Panc1 (cell line): ENCODE results near the gene TMED10. TPM values are rescaled to one million over a fixed set of nuclear protein-coding genes. Genes with fewer than 3 reads are reported as not detected.

Experiments
- ATAC-seq: fragments of 200-7000 bp; cut with Tn5 transposase; 2 replicates; pipeline ENCODE4 v1.9.1; 2020; ENCODE audit warnings: mild to moderate bottlenecking, moderate library complexity
- BruUV-seq: library from RNA; stranded (reverse); fragments of 400-500 nt; replicated peaks from 2 replicates; lab custom pipeline; 2021; lab: Mats Ljungman, UMichigan
- CTCF ChIA-PET: fragments of 300-600 bp; sonication (Branson Sonifier 250); formaldehyde crosslinking; loops from one replicate; lab custom pipeline; 2022; ENCODE audit warnings: antibody characterized with exemption; lab: Charles Lee
- POLR2A ChIA-PET: fragments of 300-600 bp; sonication (Branson Sonifier 250); formaldehyde crosslinking; loops from one replicate; lab custom pipeline; 2022; ENCODE audit warnings: antibody characterized with exemption; lab: Charles Lee
- DNase-seq: peaks from one replicate; pipeline ENCODE4 v3.0.0-alpha.2; 2010; ENCODE audit warnings: low read depth, low spot score
- H3K27ac ChIP-seq: 2 replicates; pipeline ENCODE4 v1.5.1; 2011; ENCODE audit warnings: mild to moderate bottlenecking, low read length, inconsistent platforms
- H3K27me3 ChIP-seq: fragments of 200-500 bp; sonication (Bioruptor generic); 2 replicates; pipeline ENCODE4 v1.6.0; 2014; ENCODE audit warnings: low read length, inconsistent platforms; ENCODE audit not compliant: control insufficient read depth, insufficient read depth
- H3K36me3 ChIP-seq: fragments of 200-500 bp; sonication (Bioruptor generic); 2 replicates; pipeline ENCODE4 v1.5.1; 2014; ENCODE audit warnings: inconsistent platforms, mild to moderate bottlenecking, low read length, moderate library complexity; ENCODE audit not compliant: control insufficient read depth, insufficient read depth
- H3K4me1 ChIP-seq: 2 replicates; pipeline ENCODE4 v1.5.1; 2011; ENCODE audit warnings: inconsistent platforms, mild to moderate bottlenecking, low read length, moderate library complexity; ENCODE audit not compliant: control insufficient read depth, insufficient read depth
- H3K4me3 ChIP-seq, 2 experiments: 2 replicates each; pipeline ENCODE4 v1.5.1; 2011 to 2012; ENCODE audit warnings: low read depth in 2 of 2, low read length in 2 of 2, mild to moderate bottlenecking in 2 of 2, inconsistent platforms in 1 of 2, moderate library complexity in 1 of 2
- H3K9me3 ChIP-seq: fragments of 200-500 bp; sonication (Bioruptor generic); 2 replicates; pipeline ENCODE4 v1.5.1; 2014; ENCODE audit warnings: low read depth, mild to moderate bottlenecking, inconsistent platforms, low read length, moderate library complexity; ENCODE audit not compliant: control insufficient read depth, insufficient read depth
- POLR2AphosphoS5 ChIP-seq: IDR thresholded peaks from 2 replicates; pipeline ENCODE4 v1.6.1; 2012; ENCODE audit warnings: mild to moderate bottlenecking, low read depth, low read length, moderate library complexity
- SIN3A ChIP-seq: IDR thresholded peaks from 2 replicates; pipeline ENCODE4 v1.6.1; 2012; ENCODE audit warnings: low read depth, mild to moderate bottlenecking, low read length, moderate library complexity, borderline replicate concordance; ENCODE audit not compliant: insufficient read depth
- TCF7L2 ChIP-seq: IDR thresholded peaks from 2 replicates; pipeline ENCODE4 v1.6.1; 2011; ENCODE audit warnings: mild to moderate bottlenecking, low read depth, low read length, inconsistent platforms
- in situ Hi-C: cut with HindIII; loops from 2 replicates; pipeline ENCODE4 v1.10.0; 2016; ENCODE audit warnings: low sequenced_read_pairs, low pct_unique_long_range_greater_than_20kb
- intact Hi-C: fragments of 100-400 bp; cut with micrococcal nuclease; formaldehyde crosslinking; loops from one replicate; pipeline ENCODE4 v1.10.0; 2022; ENCODE audit not compliant: unreplicated experiment
- total RNA-seq: library from RNA; stranded (reverse); gene quantifications from one replicate; pipeline ENCODE4 v1.2.1, GENCODE V29; 2021; ENCODE audit not compliant: unreplicated experiment
- TF ChIP-seq, protein P1 (sequence below): fragments of 450-650 bp; IDR thresholded peaks from 2 replicates; pipeline ENCODE4 v1.5.1; 2017; ENCODE audit warnings: mild to moderate bottlenecking
- TF ChIP-seq, protein P2 (sequence below), 2 experiments: IDR thresholded peaks; 2 replicates each; pipeline ENCODE4 v1.6.1; 2011 to 2012; ENCODE audit warnings: low read depth in 2 of 2, control low read depth in 1 of 2, low read length in 1 of 2, mild to moderate bottlenecking in 1 of 2, moderate library complexity in 1 of 2; ENCODE audit not compliant: insufficient read depth in 1 of 2

TMED10 gene
- total RNA-seq, 1 experiment from 2014 or later = 183 TPM

- Histone ChIP-seq H3K4me1 (no peaks in the 10 kb centered on the region), H3K36me3 (no peaks in the 10 kb centered on the region), H3K27ac (no peak overlapping the region), H3K27me3 (no peaks in the 10 kb centered on the region), H3K9me3 (no peaks in the 10 kb centered on the region), H3K4me3 (no peak overlapping the region)
- TF ChIP-seq TCF7L2 (no peak), POLR2AphosphoS5 (no peak), SIN3A (no peak)
- TF ChIP-seq, protein P1, sequence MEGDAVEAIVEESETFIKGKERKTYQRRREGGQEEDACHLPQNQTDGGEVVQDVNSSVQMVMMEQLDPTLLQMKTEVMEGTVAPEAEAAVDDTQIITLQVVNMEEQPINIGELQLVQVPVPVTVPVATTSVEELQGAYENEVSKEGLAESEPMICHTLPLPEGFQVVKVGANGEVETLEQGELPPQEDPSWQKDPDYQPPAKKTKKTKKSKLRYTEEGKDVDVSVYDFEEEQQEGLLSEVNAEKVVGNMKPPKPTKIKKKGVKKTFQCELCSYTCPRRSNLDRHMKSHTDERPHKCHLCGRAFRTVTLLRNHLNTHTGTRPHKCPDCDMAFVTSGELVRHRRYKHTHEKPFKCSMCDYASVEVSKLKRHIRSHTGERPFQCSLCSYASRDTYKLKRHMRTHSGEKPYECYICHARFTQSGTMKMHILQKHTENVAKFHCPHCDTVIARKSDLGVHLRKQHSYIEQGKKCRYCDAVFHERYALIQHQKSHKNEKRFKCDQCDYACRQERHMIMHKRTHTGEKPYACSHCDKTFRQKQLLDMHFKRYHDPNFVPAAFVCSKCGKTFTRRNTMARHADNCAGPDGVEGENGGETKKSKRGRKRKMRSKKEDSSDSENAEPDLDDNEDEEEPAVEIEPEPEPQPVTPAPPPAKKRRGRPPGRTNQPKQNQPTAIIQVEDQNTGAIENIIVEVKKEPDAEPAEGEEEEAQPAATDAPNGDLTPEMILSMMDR = no peak
- TF ChIP-seq, protein P2, sequence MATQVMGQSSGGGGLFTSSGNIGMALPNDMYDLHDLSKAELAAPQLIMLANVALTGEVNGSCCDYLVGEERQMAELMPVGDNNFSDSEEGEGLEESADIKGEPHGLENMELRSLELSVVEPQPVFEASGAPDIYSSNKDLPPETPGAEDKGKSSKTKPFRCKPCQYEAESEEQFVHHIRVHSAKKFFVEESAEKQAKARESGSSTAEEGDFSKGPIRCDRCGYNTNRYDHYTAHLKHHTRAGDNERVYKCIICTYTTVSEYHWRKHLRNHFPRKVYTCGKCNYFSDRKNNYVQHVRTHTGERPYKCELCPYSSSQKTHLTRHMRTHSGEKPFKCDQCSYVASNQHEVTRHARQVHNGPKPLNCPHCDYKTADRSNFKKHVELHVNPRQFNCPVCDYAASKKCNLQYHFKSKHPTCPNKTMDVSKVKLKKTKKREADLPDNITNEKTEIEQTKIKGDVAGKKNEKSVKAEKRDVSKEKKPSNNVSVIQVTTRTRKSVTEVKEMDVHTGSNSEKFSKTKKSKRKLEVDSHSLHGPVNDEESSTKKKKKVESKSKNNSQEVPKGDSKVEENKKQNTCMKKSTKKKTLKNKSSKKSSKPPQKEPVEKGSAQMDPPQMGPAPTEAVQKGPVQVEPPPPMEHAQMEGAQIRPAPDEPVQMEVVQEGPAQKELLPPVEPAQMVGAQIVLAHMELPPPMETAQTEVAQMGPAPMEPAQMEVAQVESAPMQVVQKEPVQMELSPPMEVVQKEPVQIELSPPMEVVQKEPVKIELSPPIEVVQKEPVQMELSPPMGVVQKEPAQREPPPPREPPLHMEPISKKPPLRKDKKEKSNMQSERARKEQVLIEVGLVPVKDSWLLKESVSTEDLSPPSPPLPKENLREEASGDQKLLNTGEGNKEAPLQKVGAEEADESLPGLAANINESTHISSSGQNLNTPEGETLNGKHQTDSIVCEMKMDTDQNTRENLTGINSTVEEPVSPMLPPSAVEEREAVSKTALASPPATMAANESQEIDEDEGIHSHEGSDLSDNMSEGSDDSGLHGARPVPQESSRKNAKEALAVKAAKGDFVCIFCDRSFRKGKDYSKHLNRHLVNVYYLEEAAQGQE (IDR thresholded peaks at IDR 0.05; ENCODE audit: insufficient read depth in 1 of 2, low read depth in 2 of 2, low read length in 1 of 2) = no peak
- CTCF ChIA-PET = no interaction called here
- in situ Hi-C loops (no loop called here), intact Hi-C loops (no loop called here)
- DNase-seq (no peak), ATAC-seq (no peak)
- BruUV-seq = no TSS peak
- POLR2A ChIA-PET = interaction anchor here (1.1 kb wide), 1 partner anchor 16 kb away, joined by 4 read pairs; no protein-coding TSS in a partner anchor
These were observed 45.4 kb upstream of the TMED10 start for GRCh38 chr14:75221797-75222196.

DNA sequence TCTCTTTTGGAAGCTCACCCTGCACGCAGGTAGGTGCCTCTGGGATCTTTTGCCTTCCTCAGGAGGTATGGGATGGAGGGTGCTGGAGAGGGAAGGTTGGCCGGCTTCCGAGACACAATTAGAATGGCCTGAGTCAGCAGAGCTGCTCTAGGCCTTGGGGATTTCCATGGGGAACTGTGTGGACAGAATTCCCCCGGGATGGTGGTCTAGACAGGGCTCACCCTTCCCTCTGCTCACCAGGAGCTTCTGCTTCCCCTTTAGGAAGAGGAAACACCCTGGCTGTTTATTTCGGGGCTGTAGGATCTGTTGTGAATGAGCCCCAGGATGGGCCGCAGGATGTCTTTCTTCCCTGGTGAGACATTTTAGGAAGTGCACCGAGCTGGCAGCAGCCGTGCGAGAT is 43.7 kb upstream of the TMED10 start:
- H3K4me3 ChIP-seq = no peak overlapping the region
- intact Hi-C loops = no loop called here
- in situ Hi-C loops = no loop called here
- no peak for DNase-seq
- no peaks in the 10 kb centered on the region for H3K4me1 ChIP-seq
- no peaks in the 10 kb centered on the region for H3K27me3 ChIP-seq
- no peaks in the 10 kb centered on the region for H3K9me3 ChIP-seq
- POLR2A ChIA-PET = no interaction called here
- BruUV-seq = no TSS peak
- H3K36me3 ChIP-seq = no peaks in the 10 kb centered on the region
- CTCF ChIA-PET = no interaction called here
- ATAC-seq = no peak
- no peak overlapping the region for H3K27ac ChIP-seq
- TF ChIP-seq SIN3A = no peak
- TF ChIP-seq, protein P1 = no peak
- TF ChIP-seq TCF7L2 = no peak
- TF ChIP-seq POLR2AphosphoS5 = no peak
- TF ChIP-seq, protein P2 (IDR thresholded peaks at IDR 0.05; ENCODE audit: insufficient read depth in 1 of 2, low read depth in 2 of 2, low read length in 1 of 2) = no peak
